Neural cell (in vitro differentiated cells): ENCODE measurements around the gene PHLDA2. TPM values are rescaled to one million over a fixed set of nuclear protein-coding genes. Genes with fewer than 3 reads are reported as not detected.

Experiments used
- H2AFZ ChIP-seq: fragments of 200-600, 300-800 bp; sonication (generic), shearing (Covaris generic); 2 replicates; pipeline ENCODE4 v1.6.0; 2014; ENCODE audit warnings: low read depth, mild to moderate bottlenecking, antibody characterized with exemption, low read length, moderate library complexity
- H3F3A ChIP-seq: fragments of 200-600 bp; shearing (Covaris generic); 2 replicates; pipeline ENCODE4 v1.6.1; 2016; ENCODE audit warnings: mild to moderate bottlenecking, moderate library complexity, mixed read lengths, antibody characterized with exemption, low read length; ENCODE audit not compliant: insufficient read depth, poor library complexity, severe bottlenecking
- H3K27ac ChIP-seq: fragments of 200-600, 300-800 bp; sonication (generic), shearing (Covaris generic); 2 replicates; pipeline ENCODE4 v1.5.1; 2014; ENCODE audit warnings: mild to moderate bottlenecking, low read length, moderate library complexity
- H3K27me3 ChIP-seq: fragments of 300-800, 200-600 bp; sonication (generic), shearing (Covaris generic); 2 replicates; pipeline ENCODE4 v1.6.0; 2014; ENCODE audit warnings: mild to moderate bottlenecking, low read depth, low read length, moderate library complexity; ENCODE audit not compliant: insufficient read depth
- H3K36me3 ChIP-seq: fragments of 300-800, 200-600 bp; sonication (generic), shearing (Covaris generic); 2 replicates; pipeline ENCODE4 v1.5.1; 2014; ENCODE audit warnings: mild to moderate bottlenecking, antibody characterized with exemption, low read length, moderate library complexity; ENCODE audit not compliant: insufficient read depth
- H3K4me2 ChIP-seq: fragments of 300-800, 200-600 bp; sonication (generic), shearing (Covaris generic); 2 replicates; pipeline ENCODE4 v1.6.0; 2014; ENCODE audit warnings: mild to moderate bottlenecking, low read length
- H3K4me3 ChIP-seq: fragments of 300-800, 200-600 bp; sonication (generic), shearing (Covaris generic); 2 replicates; pipeline ENCODE4 v1.5.1; 2014; ENCODE audit warnings: mild to moderate bottlenecking, low read length, moderate library complexity
- H3K79me2 ChIP-seq: fragments of 200-600 bp; shearing (Covaris generic); replicated peaks from 2 replicates; pipeline ENCODE4 v1.6.0; 2014; ENCODE audit warnings: mild to moderate bottlenecking, low read length, moderate library complexity; ENCODE audit not compliant: insufficient read depth
- H3K9ac ChIP-seq: fragments of 300-800, 200-600 bp; sonication (generic), shearing (Covaris generic); 2 replicates; pipeline ENCODE4 v1.6.1; 2016; ENCODE audit warnings: mild to moderate bottlenecking, low read length, mixed read lengths
- H3K9me2 ChIP-seq: fragments of 200-600 bp; shearing (Covaris generic); 2 replicates; pipeline ENCODE4 v1.6.1; 2016; ENCODE audit warnings: mild to moderate bottlenecking, low read length, mixed read lengths; ENCODE audit not compliant: insufficient read depth
- H3K9me3 ChIP-seq: fragments of 200-600, 300-800 bp; sonication (generic), shearing (Covaris generic); 2 replicates; pipeline ENCODE4 v1.6.1; 2016; ENCODE audit warnings: mild to moderate bottlenecking, mixed run types, low read length, moderate library complexity, mixed read lengths
- H4K20me1 ChIP-seq: fragments of 200-600 bp; shearing (Covaris generic); 2 replicates; pipeline ENCODE4 v1.6.1; 2016; ENCODE audit warnings: mild to moderate bottlenecking, mixed run types; ENCODE audit not compliant: insufficient read depth
- CTCF ChIP-seq: fragments of 450-650 bp; IDR thresholded peaks from 2 replicates; pipeline ENCODE4 v1.5.1; 2014; ENCODE audit warnings: antibody characterized with exemption, mild to moderate bottlenecking, moderate library complexity; ENCODE audit not compliant: poor library complexity, severe bottlenecking
- EP300 ChIP-seq: fragments of 450-650 bp; conservative IDR thresholded peaks from 2 replicates; pipeline ENCODE4 v1.6.1; 2014; ENCODE audit warnings: antibody characterized with exemption, mild to moderate bottlenecking, moderate library complexity; ENCODE audit not compliant: poor library complexity, severe bottlenecking
- EZH2 ChIP-seq: fragments of 200-600, 300-800 bp; shearing (Covaris generic), sonication (generic); IDR thresholded peaks from 2 replicates; pipeline ENCODE4 v1.6.1; 2014; ENCODE audit warnings: antibody characterized with exemption, low read length, borderline replicate concordance, mild to moderate bottlenecking; ENCODE audit not compliant: insufficient read depth, poor library complexity, severe bottlenecking
- MXI1 ChIP-seq: fragments of 450-650 bp; conservative IDR thresholded peaks from 2 replicates; pipeline ENCODE4 v1.6.1; 2014; ENCODE audit warnings: antibody characterized with exemption, mild to moderate bottlenecking; ENCODE audit not compliant: poor library complexity, severe bottlenecking
- POLR2AphosphoS5 ChIP-seq: IDR thresholded peaks from 2 replicates; pipeline ENCODE4 v1.6.1; 2012
- RAD21 ChIP-seq: fragments of 450-650 bp; conservative IDR thresholded peaks from 2 replicates; pipeline ENCODE4 v1.6.1; 2014; ENCODE audit warnings: antibody characterized with exemption, mild to moderate bottlenecking, moderate library complexity
- REST ChIP-seq: IDR thresholded peaks from 2 replicates; pipeline ENCODE4 v1.6.1; 2012; ENCODE audit warnings: borderline replicate concordance
- SMC3 ChIP-seq: fragments of 450-650 bp; conservative IDR thresholded peaks from 2 replicates; pipeline ENCODE4 v1.6.1; 2014; ENCODE audit warnings: antibody characterized with exemption, mild to moderate bottlenecking, moderate library complexity; ENCODE audit not compliant: poor library complexity
- TAF1 ChIP-seq: IDR thresholded peaks from 2 replicates; pipeline ENCODE4 v1.6.1; 2012; ENCODE audit warnings: low read depth
- polyA plus RNA-seq: library from polyadenylated mRNA; depleted of rRNA; stranded (reverse); fragments of >200 nt; gene quantifications from 2 replicates; pipeline ENCODE4 v1.2.3, GENCODE V29; 2014

PHLDA2 gene
- polyA plus RNA-seq, 1 donor from 2014 or later = not detected

GRCh38 chr11:2911785-2912391, 17.3 kb downstream of the PHLDA2 start:
- Histone ChIP-seq H3K27me3 (no peaks in the 10 kb centered on the region), H3K9me2 (no peaks in the 10 kb centered on the region), H3K79me2 (no peaks in the 10 kb centered on the region), H3K4me2 (no peak overlapping the region), H3K27ac (no peak overlapping the region), H3K9ac (no peak overlapping the region), H3K9me3 (no peaks in the 10 kb centered on the region), H3F3A (no peaks in the 10 kb centered on the region), H3K4me3 (no peak overlapping the region), H4K20me1 (no peaks in the 10 kb centered on the region), H3K36me3 (no peaks in the 10 kb centered on the region), H2AFZ (no peak overlapping the region)
- no peak for TF ChIP-seq TAF1
- TF ChIP-seq RAD21 = no peak
- TF ChIP-seq REST = no peak
- no peak for TF ChIP-seq MXI1
- TF ChIP-seq SMC3 = no peak
- TF ChIP-seq CTCF = no peak
- no peak for TF ChIP-seq EZH2
- no peak for TF ChIP-seq EP300
- no peak for TF ChIP-seq POLR2AphosphoS5

- H3K9me2 ChIP-seq = no peaks in the 10 kb centered on the region
- H3K36me3 ChIP-seq = no peaks in the 10 kb centered on the region
- H3K9me3 ChIP-seq = no peaks in the 10 kb centered on the region
- H3K27me3 ChIP-seq = no peaks in the 10 kb centered on the region
- H3K79me2 ChIP-seq = no peaks in the 10 kb centered on the region
- TF ChIP-seq MXI1 = no peak
- H3K27ac ChIP-seq = no peak overlapping the region
- no peak overlapping the region for H3K9ac ChIP-seq
- H2AFZ ChIP-seq = no peak overlapping the region
- no peak overlapping the region for H3K4me2 ChIP-seq
- no peaks in the 10 kb centered on the region for H4K20me1 ChIP-seq
- H3F3A ChIP-seq = no peaks in the 10 kb centered on the region
- no peak overlapping the region for H3K4me3 ChIP-seq
These were observed 18.0 kb downstream of the PHLDA2 start for GRCh38 chr11:2911088-2911784.
